Measurements from ENCODE around the gene PPP2R3B.

- no peak for TF ChIP-seq RAD21 (IDR thresholded peaks at IDR 0.05; ENCODE audit: low read depth)
- TF ChIP-seq NFIC (IDR thresholded peaks at IDR 0.05) = no peak
- TF ChIP-seq TAF1 (IDR thresholded peaks at IDR 0.05; ENCODE audit: low read depth) = no peak
- TF ChIP-seq MAX (IDR thresholded peaks at IDR 0.05) = no peak
- no peak for TF ChIP-seq EP300 (IDR thresholded peaks at IDR 0.05; ENCODE audit: borderline replicate concordance)
- no peak for TF ChIP-seq YY1 (IDR thresholded peaks at IDR 0.05; ENCODE audit: low read depth)
Observed at GRCh38 chrX:313546-313945, 73.2 kb downstream of the PPP2R3B start.
